OCI-LY7 (cell line): ENCODE results near the gene HLA-DMB. TPM values are rescaled to one million over a fixed set of nuclear protein-coding genes. Genes with fewer than 3 reads are reported as not detected.

Experiments
- BruUV-seq: library from RNA; stranded (reverse); fragments of 400-500 nt; replicated peaks from 2 replicates; lab custom pipeline; 2021; lab: Mats Ljungman, UMichigan
- CTCF ChIA-PET: fragments of 300-600 bp; sonication (Branson Sonifier 250); formaldehyde crosslinking; loops from one replicate; lab custom pipeline; 2022; ENCODE audit warnings: antibody characterized with exemption; ENCODE audit not compliant: unreplicated experiment; lab: Charles Lee
- POLR2A ChIA-PET: fragments of 300-600 bp; sonication (Branson Sonifier 250); formaldehyde crosslinking; loops from one replicate; lab custom pipeline; 2022; ENCODE audit warnings: antibody characterized with exemption; lab: Charles Lee
- DNase-seq: peaks from one replicate; pipeline ENCODE4 v3.0.0-alpha.2; 2015; ENCODE audit warnings: low spot score
- H2AFZ ChIP-seq: fragments of 200-600 bp; sonication (generic), shearing (Covaris generic); 2 replicates; pipeline ENCODE4 v1.6.1; 2014; ENCODE audit warnings: mild to moderate bottlenecking, antibody characterized with exemption, low read length, moderate library complexity
- H3K27ac ChIP-seq: fragments of 200-600 bp; sonication (generic); 2 replicates; pipeline ENCODE4 v1.5.1; 2014; ENCODE audit warnings: mixed run types, low read depth, mild to moderate bottlenecking, moderate library complexity, low read length, inconsistent platforms; ENCODE audit not compliant: poor library complexity, severe bottlenecking
- H3K36me3 ChIP-seq: fragments of 200-600 bp; sonication (generic); 2 replicates; pipeline ENCODE4 v1.6.1; 2014; ENCODE audit warnings: mild to moderate bottlenecking, antibody characterized with exemption, low read length, moderate library complexity, mixed read lengths; ENCODE audit not compliant: insufficient read depth
- H3K4me1 ChIP-seq: fragments of 200-600 bp; sonication (generic); 2 replicates; pipeline ENCODE4 v1.5.1; 2014; ENCODE audit warnings: mild to moderate bottlenecking, low read length; ENCODE audit not compliant: insufficient read depth, poor library complexity, severe bottlenecking
- H3K4me2 ChIP-seq: fragments of 200-600 bp; sonication (generic); 2 replicates; pipeline ENCODE4 v1.6.1; 2014; ENCODE audit warnings: mild to moderate bottlenecking, low read length
- H3K4me3 ChIP-seq: fragments of 200-600 bp; sonication (generic); 2 replicates; pipeline ENCODE4 v1.5.1; 2014; ENCODE audit warnings: mild to moderate bottlenecking, low read depth, low read length; ENCODE audit not compliant: poor library complexity, severe bottlenecking
- H3K79me2 ChIP-seq: fragments of 200-600 bp; sonication (generic); 2 replicates; pipeline ENCODE4 v1.6.1; 2016; ENCODE audit warnings: low read depth, mild to moderate bottlenecking, low read length, moderate library complexity, mixed read lengths; ENCODE audit not compliant: insufficient read depth
- H3K9me2 ChIP-seq: fragments of 200-600 bp; sonication (generic); 2 replicates; pipeline ENCODE4 v1.6.1; 2016; ENCODE audit warnings: mild to moderate bottlenecking, low read length, mixed read lengths; ENCODE audit not compliant: insufficient read depth
- H3K9me3 ChIP-seq: fragments of 200-600 bp; sonication (generic); 2 replicates; pipeline ENCODE4 v1.6.1; 2014; ENCODE audit warnings: mild to moderate bottlenecking, mixed run types, low read length, mixed read lengths
- H4K20me1 ChIP-seq: fragments of 200-600 bp; sonication (generic); 2 replicates; pipeline ENCODE4 v1.6.1; 2014; ENCODE audit warnings: mild to moderate bottlenecking, antibody characterized with exemption, low read length, moderate library complexity, mixed read lengths; ENCODE audit not compliant: insufficient read depth
- EZH2phosphoT487 ChIP-seq: fragments of 200-600 bp; sonication (generic); IDR thresholded peaks from 2 replicates; pipeline ENCODE4 v1.6.1; 2018; ENCODE audit warnings: low read depth, borderline replicate concordance, mild to moderate bottlenecking, mixed run types, antibody characterized with exemption, low read length, moderate library complexity, mixed read lengths
- intact Hi-C: fragments of 100-400 bp; cut with micrococcal nuclease; formaldehyde crosslinking; loops from one replicate; pipeline ENCODE4 v1.10.0; 2022; ENCODE audit not compliant: unreplicated experiment
- total RNA-seq, 2 experiments: library from RNA; depleted of rRNA in 1 of 2; stranded (reverse); fragments of >200 nt in 1 of 2; shearing (Covaris generic) in 1 of 2; gene quantifications; 2 replicates each; pipeline ENCODE4 v1.2.3, GENCODE V29; 2014 to 2022
- TF ChIP-seq, protein P1 (sequence below): fragments of 200-600 bp; sonication (generic); conservative IDR thresholded peaks from 2 replicates; pipeline ENCODE4 v1.5.1; 2014; ENCODE audit warnings: mild to moderate bottlenecking, antibody characterized with exemption, low read length, moderate library complexity, mixed read lengths

The HLA-DMB gene
- total RNA-seq, 2 experiments from 2014 or later: 78.5 to 85.1 TPM

GRCh38 chr6:32936239-32937152 lies 4.3 kb downstream of the HLA-DMB start:
- POLR2A ChIA-PET: interaction anchor here (1.6 kb wide), 1 partner anchor 35 kb away, joined by 7 read pairs; no protein-coding TSS in a partner anchor
- H3K9me2 ChIP-seq: no peaks in the 10 kb centered on the region
- H3K4me3 ChIP-seq: no peak overlapping the region
- no peak overlapping the region for H3K4me2 ChIP-seq
- no peak for DNase-seq
- peaks cover 57% of the 10 kb centered on the region for H3K36me3 ChIP-seq
- TF ChIP-seq EZH2phosphoT487: no peak
- TF ChIP-seq, protein P1, sequence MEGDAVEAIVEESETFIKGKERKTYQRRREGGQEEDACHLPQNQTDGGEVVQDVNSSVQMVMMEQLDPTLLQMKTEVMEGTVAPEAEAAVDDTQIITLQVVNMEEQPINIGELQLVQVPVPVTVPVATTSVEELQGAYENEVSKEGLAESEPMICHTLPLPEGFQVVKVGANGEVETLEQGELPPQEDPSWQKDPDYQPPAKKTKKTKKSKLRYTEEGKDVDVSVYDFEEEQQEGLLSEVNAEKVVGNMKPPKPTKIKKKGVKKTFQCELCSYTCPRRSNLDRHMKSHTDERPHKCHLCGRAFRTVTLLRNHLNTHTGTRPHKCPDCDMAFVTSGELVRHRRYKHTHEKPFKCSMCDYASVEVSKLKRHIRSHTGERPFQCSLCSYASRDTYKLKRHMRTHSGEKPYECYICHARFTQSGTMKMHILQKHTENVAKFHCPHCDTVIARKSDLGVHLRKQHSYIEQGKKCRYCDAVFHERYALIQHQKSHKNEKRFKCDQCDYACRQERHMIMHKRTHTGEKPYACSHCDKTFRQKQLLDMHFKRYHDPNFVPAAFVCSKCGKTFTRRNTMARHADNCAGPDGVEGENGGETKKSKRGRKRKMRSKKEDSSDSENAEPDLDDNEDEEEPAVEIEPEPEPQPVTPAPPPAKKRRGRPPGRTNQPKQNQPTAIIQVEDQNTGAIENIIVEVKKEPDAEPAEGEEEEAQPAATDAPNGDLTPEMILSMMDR: no peak
- CTCF ChIA-PET: no interaction called here
- peaks cover 48% of the 10 kb centered on the region for H3K4me1 ChIP-seq
- intact Hi-C loops: no loop called here
- no peak overlapping the region for H2AFZ ChIP-seq
- no peaks in the 10 kb centered on the region for H4K20me1 ChIP-seq
- peaks cover 39% of the 10 kb centered on the region for H3K79me2 ChIP-seq
- H3K9me3 ChIP-seq: no peaks in the 10 kb centered on the region
- H3K27ac ChIP-seq: no peak overlapping the region
- no TSS peak for BruUV-seq

DNA sequence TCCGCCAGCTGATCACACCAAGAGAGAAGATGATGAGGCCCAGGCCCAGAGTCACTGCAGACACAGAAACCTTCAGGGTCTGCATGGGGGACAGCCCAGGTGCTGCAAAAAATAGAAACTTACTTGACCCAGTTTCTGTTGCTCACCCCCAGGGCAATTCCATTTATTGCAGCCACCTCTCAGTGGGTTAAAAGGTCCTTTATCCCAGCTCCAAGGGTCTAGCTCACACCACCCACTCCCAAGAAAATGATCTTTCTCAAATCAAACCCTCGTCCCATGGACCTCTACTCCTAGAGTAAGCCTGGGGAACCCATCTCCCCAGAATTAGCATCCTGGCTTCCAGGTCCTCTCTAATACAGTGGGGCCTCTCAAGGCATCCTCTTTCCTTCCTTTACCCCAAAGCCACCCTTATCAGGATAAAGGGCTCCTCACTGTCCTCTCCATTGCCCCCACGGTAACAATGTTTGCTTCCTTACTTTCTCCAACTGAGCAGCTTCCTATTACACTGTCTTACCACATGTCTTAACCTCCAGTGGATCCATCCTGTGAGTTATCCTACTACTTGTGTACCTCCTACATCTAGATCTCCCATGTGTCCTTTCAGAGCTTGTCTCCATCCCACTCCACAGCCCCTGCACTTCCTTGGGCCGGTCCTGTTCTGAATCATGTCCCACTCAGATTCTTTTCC lies 5.1 kb downstream of the HLA-DMB start:
- Histone ChIP-seq H3K9me3 (no peaks in the 10 kb centered on the region), H3K4me1 (peaks cover 44% of the 10 kb centered on the region), H3K79me2 (peaks cover 38% of the 10 kb centered on the region), H3K4me2 (no peak overlapping the region), H3K27ac (no peak overlapping the region), H4K20me1 (no peaks in the 10 kb centered on the region), H2AFZ (no peak overlapping the region), H3K4me3 (no peak overlapping the region), H3K36me3 (peaks cover 57% of the 10 kb centered on the region), H3K9me2 (no peaks in the 10 kb centered on the region)
- intact Hi-C loops: no loop called here
- no TSS peak for BruUV-seq
- TF ChIP-seq EZH2phosphoT487: no peak
- TF ChIP-seq, protein P1: no peak
- ChIA-PET CTCF (no interaction called here), POLR2A (interaction anchor here (1.6 kb wide), 1 partner anchor 36 kb away, joined by 7 read pairs; no protein-coding TSS in a partner anchor)
- no peak for DNase-seq
